ENCODE data around the gene ATP6V0E2.
A peak's percentile ranks its signal among the peaks of the same experiment; 100 is the strongest.

Gene ATP6V0E2

DNA sequence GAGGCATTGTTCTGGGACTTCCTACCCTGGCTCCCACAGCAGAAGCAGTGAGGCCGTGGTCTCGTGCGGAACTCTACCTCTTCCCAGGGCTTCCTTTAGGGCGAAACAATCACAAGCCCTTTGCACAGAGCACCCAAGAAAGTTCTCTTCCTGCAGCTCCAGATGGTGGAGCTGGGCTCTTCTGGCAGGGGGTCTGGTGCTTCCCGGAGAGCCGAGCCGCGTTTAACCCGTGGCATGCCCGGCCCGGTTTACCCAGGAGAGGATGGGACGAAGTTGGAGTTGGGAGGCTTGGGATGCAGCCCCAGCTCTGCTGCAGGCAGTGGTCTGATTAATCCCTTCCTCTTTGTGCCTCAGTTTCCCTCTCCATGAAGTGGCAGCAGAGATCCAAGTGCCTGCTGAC lies 9.0 kb upstream of the ATP6V0E2 start:
- no peak for DNase-seq

DNA sequence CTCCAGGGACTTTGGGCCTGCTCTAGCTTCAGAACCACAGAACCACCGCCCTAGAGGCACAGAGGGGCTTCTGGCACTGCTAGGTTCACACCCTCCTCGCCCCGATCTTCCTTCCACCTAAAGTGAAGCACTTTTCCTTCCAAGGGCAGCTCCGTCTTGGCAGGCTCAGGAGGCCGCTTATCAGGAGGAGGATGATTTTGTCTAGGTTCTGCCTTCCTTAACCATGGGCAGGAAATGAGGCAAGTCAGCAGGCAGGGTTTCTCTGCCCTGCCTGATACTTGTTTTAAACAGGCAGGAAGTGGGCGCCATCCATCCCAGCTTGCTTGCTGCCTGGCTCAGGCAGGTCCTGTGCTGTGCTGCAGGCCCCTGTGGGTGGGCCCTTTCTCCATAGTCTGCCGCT lies 8.3 kb upstream of the ATP6V0E2 start:
- no peak for DNase-seq

DNA sequence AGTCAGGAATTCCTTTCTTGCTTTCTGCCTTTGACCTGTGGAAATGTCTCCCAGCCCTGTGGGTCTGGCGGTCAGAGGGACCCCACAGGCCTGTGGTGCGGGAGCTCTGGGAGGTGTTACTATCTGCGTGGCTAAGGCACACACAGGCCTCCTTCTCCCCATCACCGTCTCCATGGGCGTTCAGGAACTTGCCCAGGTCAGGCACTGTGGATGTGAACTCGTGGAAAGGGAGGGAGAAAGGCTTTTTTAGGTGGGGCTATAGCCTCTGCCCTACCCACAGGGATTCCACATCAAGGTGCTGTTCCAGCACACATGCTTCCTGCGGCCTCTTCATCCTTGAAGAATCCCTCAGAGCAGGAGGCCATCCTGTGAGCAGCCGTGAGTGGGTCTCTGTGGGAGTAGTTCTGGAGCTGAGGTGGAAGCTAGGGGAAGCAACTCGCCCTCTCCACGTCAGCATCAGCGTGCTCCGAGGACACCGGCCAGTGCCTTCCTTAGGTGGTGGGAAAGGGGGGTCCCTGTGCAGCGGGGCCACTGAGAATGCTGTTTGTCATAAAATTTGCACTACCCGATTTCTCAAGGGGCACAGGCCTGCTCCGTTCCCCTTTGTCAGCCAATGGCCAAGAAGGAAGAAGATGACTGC lies 7.5 kb upstream of the ATP6V0E2 start:
- no peak for DNase-seq

DNA sequence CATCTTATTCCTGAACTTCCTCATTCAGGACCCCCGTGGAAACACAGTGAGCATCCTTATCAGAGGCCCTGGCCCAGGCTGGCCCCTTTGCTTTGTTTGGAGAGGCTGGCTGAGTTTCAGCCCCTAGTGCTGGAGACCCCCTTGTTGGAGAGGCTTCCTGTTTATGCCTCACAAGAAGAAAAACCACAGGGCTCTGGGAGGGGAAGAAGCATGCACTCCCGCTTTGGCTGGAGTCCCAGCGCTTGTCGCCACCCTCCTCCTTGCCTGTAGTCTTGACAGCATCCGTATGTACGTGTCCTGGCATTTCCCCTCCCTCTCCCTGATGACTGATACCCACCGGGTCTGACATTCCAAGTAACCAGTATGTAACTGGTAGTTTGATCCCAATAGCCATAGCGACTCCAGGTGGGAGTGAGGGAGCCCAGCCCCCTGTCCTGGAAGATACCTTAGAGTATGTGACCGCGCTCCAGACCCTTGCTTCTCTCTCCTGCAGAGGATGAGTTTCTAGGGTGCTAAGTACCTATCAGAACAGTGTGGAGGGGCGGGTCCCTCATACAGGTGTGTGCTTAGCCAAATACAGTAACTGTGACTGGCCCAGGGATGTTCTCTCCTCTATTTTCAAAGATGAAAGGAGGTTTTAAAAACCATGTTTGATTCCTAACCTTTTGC lies 6.9 kb upstream of the ATP6V0E2 start:
- no peak for DNase-seq

DNA sequence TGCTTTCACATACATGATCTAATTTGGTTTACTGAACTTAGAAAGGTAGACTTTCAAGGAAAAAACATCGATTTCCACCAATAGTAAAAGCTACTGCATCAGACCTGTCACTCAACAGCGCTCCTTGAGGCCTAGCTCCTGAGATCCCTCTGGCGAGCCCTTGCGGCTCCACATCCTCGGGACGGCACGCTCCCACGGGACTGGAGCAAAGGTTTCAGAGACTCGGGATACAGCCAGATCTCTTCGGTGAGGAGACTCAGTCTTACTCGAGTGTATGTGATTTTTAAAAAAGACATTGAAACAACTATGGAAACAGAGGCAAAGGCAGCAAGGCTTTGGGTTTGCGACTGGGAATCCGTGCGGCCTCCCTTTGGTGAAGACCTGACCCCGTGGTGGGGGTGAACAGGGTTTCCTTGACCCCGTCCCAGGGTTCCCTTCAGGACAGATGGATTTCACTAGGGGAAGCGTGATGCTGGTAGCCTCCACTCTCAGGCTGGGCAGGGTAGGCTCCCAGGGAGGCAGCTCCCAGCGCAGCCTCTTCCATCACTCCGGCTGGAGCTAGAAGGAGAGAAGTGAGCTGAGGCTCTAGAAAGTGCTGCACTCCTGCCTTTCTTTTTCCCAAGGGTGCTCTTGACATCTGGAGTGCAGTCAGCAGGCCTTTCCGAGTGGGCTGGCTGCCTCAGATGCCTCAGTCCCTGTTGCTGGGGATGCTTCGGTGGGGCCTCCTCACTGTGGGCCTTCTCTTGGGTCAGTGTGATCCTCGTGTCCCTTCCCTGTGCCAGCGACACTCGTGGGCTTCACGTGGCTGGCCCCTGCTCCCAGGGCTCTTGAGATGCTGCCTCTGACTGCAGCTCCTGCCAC lies 5.8 kb upstream of the ATP6V0E2 start:
- no peak for DNase-seq

DNA sequence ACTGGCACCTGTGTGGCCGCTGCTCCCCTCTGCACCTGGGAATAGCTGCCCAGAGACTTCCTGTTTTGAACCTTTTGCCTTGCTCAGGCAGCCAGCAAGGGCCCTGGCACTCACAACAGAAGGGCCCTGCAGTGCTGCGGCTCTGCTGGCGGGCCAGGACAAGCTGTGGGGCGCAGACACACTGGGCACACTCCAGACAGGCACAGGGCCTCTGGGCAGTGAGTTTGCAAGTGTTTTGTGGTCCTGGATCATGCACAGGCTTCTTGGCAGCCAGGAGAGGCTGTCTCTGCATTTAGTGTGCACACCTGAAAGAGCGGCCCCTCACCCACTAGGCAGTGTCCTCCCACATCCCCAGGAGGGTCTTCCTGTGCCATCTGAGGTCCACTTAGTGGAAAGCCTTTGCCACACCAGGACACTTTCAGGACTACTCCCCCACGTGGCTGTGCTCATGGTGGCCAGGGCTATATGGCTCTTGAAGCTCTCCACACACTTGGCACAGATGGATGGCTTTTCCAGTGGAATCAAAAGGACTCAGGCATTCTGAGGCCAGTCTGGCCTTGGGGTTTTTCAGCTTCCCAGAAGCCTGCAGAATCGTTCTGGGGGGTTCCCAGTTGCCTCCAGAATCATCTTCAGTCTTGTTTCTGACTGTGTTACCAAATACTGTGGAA lies 5.0 kb upstream of the ATP6V0E2 start:
- DNase-seq = no peak

DNA sequence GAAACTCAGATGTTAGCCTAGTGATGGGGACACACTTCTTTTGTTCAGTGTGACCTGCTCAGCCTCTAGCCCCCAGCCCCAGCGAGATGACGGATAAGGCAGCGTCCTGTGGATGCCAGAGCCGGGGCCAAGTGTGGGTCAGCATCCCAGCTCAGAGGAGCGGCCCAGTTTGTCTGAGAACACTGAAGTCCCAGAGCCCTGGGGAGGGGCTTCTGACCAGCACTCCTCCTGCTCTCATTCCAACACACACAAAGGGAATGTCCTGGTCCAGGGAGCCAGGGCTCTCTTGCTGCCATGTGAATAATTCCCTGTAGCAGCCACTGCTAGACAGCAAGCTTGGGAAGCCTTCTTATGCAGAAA lies 4.5 kb upstream of the ATP6V0E2 start:
- DNase-seq = no peak

DNA sequence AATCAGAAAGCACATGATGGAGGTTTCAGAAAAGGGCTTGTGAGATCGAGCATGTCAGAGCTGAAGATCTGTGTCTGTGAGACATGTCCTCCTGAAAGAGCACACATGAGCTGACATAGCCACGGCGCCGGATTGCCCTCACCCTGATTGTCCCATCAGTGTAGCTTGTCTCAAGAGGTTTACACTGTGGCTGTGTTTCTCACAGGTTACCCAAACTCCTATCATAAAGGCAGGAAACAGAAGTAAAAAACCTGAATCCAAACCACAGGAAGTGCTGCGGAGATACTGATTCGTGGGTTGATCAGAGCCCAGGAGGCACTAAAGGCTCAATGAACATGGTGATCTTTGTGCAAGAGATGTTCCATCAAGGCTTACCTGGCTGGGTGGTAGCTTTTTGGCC lies 3.9 kb upstream of the ATP6V0E2 start:
- DNase-seq = no peak

DNA sequence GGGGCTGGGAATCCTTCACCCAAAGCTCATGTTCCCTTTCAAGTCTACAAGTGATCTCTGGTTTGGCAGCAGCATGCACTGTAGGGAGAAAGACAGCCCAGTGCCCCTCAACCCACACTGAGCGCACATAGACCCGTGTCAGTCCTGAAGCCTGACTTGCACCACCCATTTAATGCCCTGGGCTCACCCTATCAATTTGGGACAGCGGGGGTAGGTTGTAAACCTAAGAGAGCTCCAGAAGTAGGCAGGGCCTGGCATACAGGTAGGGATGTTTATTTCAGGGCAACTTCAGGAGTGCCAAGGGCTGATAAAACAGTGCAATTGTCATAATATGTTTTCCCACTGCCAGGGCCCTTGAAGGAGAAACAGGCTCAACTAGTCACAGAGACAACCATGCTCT lies 3.5 kb upstream of the ATP6V0E2 start:
- no peak for DNase-seq

DNA sequence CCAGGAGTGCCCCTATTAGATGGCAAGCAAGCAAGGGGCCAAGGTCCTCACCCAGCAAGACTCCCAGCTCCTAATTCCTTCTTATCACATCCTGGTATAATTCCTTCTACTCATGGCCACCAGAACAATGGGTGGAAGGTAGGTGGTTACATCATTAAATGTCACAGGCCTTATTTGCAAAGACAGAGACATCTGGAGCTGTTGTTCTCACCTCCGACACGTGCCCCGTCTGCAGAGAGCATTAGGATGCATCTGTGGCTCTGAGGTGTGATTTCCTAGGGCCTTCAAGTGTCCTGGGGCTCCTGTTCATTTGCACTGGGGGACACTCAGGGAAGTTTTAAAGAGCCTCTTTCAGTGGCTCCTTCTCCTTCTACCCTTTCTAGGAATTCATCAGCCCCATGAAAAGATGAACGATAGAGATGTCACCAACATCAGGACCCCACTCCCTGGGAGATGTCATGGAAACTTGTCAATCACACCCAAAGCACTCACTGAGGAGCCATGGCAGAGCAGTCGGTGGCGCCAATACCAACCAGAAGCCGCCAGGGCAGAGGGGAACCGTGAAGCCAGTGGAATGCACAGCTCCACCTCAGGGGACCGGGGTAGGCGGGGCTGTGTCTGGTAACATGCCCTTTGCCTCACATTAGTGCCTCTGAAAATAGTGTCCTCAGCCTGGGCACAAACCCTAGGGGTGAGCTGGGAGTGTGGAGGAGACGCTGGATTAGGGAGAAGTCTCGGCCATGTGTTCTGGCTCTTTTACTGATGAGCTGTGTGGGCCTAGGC lies 2.9 kb upstream of the ATP6V0E2 start:
- no peak for DNase-seq

DNA sequence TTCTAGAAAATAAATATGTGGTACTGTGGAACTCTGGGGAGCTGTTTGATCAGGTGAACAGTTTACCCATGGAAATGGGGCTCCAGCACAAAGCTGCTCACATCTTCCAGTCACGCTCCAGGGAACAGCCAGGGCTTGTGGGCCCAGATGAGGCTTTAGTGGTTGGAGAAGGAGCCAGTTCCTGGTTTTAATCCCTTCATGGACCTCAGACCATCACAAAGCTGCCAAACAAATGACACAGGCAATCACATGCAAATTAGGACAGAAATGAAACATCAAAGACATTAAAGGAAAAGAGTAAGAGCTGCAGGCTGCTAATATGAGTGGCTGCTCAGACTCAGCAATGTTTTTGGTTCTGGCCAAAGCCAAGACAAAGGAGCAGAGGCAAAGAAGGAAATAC lies 2.2 kb upstream of the ATP6V0E2 start:
- DNase-seq = no peak

DNA sequence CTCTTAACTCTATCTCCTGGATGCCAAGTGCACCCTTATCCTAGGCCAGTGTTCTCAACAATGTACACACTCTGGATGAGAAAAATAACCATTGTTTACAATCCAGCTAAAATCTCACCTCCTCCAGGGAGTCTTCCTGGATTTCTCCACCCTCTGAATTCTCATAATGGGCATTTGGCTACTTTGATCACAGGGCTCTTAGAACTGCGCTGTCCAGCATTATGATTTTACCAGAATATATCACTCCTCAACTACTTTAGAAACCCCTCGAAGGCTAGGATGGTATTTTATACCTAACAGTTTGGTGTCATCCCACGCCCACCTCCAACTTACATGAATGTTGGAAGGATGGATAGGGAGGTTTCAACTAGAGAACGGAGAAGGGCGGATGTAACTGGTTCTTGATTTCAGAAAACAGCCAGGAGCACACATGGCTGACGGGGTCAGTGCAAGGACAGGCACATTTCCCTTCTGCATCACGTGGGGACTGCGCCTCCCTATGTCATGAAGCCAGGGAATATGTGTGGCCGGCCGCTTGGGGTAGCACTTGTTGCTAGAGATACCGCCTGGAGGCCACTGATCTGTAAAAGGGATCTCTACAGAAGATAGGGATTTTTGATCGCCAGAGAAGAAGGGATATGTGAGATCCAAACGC lies 1.2 kb upstream of the ATP6V0E2 start:
- DNase-seq = peak; percentile 87

DNA sequence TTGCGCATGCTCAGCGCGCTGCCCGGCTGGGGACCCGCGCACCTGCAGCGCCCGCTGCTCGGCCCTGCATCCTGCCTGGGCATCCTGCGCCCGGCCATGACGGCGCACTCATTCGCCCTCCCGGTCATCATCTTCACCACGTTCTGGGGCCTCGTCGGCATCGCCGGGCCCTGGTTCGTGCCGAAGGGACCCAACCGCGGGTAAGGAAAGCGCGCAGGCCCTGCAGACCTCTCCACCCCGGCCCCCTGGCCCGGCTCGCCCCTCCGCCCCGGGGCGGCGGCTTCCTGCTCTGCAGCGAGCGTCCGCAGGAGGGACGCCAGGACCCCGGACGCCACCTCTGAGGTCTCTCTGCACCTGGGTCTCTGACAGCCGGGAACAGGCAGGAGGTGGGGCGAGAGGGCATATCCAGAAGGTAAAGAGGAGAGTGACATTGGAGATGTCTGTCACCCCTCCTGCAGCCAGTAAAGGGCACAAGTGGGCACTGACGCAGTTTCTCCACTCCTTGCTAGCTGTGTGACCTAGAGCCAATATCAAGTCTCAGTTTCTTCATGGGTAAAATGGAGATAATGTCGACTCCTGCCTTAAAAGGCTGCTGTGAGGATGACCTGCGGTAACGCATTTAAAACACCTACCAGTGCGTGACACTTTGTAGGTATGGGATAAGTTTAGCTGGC lies 338 bp downstream of the ATP6V0E2 start:
- DNase-seq = no peak

DNA sequence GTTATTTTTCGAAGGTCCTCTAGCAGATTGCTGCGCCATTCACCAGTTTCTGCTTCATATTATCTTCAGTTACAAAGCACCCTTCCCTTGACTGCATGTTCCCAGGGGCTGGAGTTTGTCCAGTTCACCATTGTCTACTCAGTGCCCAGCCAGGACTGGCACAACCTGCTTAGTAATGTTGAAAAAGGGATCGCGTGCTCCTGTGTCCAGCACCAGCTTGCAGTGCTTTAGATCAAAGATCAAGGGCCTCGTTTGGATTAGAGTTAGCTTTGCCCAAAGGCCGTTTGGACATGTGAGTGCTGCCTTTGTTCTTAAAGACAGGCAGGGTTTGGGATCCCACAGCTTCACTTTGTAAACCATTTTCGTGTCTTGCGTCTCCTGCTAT lies 867 bp downstream of the ATP6V0E2 start:
- DNase-seq = no peak

DNA sequence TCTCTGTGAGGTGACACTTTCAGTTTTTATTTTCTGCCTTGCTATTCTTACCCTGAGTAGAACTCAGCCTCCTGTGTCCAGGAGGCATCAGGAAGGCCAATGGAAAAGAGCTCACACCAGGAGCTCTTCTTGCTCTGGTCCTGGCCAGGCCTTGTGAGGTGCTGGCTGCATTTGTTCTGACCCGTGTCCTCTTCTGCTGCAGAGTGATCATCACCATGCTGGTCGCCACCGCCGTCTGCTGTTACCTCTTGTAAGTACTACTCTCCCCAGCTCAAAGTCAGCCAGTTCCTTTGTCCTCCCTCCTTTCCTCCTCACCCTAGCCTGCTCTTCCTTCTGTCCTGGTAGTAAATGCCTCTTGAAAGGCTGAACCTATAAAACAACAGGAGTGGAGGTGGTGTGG lies 1.6 kb downstream of the ATP6V0E2 start:
- no peak for DNase-seq

DNA sequence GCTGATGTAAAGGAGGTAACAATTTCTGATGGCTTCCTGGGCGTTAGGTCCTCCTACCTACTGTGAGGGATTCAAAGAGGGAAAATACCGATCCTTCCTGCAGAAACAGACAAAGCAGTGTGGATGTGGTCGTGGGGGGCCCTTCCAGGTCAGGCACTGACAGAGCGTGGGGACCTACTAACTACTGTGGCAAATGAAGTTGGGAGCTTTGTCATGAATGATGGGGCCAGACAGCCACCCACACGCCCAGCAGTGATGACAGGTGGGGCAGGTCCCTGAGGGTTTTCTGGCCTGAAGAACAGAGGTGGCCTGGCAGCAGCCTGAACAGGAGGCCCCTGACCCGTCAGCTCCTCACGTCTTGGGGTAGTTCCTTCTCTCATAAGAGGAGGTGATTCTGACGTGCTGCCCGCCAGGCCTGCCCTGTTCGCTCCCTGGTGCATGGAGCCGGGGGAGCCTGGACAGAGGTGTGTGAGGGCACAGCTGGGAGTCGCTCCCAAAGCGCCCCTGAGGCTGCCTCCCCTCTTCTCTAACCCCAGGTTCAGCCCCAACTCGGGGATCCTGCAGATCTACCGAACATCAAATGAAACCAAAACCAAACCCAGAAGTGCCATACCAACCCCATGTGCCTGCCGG lies 4.2 kb downstream of the ATP6V0E2 start:
- DNase-seq = no peak

DNA sequence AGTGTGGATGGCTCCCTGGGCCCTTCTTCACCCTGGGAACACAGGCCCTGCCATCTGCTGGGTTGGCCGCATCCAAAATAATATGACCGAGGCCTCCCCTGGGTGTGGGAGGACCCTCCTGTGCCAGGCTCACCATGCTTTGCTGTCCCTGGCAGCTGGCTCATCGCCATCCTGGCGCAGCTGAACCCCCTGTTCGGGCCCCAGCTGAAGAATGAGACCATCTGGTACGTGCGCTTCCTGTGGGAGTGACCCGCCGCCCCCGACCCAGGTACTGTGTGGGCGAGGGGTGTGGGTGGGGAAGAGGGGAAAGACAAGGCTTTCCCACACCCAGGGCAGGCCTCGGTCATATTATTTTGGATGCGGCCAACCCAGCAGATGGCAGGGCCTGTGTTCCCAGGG lies 4.8 kb downstream of the ATP6V0E2 start:
- DNase-seq = no peak

DNA sequence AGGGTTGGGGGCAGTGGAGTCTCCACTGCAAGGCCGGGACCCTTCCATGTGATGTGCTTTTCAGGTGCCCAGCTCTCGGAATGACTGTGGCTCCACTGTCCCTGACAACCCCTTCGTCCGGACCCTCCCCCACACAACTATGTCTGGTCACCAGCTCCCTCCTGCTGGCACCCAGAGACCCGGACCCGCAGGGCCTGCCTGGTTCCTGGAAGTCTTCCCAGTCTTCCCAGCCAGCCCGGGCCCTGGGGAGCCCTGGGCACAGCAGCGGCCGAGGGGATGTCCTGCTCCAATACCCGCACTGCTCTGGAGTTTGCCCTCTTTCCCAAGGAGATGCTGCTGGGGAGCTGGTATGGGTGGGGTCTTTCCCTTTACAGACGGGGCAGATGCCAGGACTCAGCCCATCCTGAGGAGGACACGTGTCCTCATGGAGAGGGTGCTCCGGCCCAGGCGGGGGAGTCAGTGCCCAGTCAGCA lies 5.5 kb downstream of the ATP6V0E2 start:
- DNase-seq = no peak

DNA sequence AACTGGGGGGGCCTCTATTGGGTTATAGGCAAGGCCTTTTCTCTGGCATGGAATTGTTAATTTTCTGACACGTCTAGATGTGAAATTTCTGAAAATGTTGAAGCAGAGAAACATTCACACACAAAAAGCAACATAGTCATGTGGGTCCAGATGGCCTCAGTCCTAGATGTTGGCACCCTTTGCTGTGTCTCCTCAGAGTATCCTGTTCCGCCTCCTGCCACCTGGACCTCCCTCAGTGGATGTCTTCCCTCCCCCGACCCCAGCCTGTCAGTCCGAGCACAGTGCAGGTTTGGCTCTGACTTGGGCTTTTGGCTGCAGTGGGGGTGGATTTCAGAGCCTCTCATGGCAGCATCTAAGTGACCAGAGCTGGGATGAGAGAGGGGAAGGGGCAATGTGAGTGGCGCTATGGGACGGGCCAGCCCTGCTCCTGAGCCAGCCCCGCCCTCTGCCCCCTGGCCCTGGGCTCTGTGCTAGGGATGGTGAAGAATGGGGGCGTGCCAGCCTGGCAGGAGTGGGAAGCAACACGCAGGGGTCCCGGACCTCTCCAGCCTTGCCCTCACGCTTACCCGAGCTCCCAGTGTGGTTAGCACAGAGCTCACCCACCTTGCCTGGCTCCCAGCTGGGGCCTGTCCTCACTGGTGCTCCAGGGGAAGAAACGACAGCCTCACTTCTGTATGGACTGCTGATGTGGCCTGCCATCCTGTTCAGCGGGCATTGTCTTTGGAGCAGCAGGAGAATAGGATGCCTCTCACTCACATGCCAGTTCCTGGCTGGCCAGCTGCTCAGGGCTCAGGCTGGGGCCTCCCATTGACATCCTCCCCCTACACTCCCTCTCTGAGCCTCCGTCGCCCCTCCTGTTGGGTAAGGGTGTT lies 6.2 kb downstream of the ATP6V0E2 start:
- DNase-seq = no peak
